22Rv1 (cell line): ENCODE results near the gene ADGRD1.

Experiments
- H3K27ac ChIP-seq: fragments of 450-650 bp; 2 replicates; pipeline ENCODE4 v1.5.1; 2017
- ZFX ChIP-seq: fragments of 450-650 bp; IDR thresholded peaks from 2 replicates; pipeline ENCODE4 v1.6.1; 2017; ENCODE audit warnings: antibody characterized with exemption, borderline replicate concordance
- TF ChIP-seq, protein P1 (sequence below): fragments of 450-650 bp; IDR thresholded peaks from 2 replicates; pipeline ENCODE4 v1.5.1; 2017; ENCODE audit warnings: mild to moderate bottlenecking

The ADGRD1 gene

DNA sequence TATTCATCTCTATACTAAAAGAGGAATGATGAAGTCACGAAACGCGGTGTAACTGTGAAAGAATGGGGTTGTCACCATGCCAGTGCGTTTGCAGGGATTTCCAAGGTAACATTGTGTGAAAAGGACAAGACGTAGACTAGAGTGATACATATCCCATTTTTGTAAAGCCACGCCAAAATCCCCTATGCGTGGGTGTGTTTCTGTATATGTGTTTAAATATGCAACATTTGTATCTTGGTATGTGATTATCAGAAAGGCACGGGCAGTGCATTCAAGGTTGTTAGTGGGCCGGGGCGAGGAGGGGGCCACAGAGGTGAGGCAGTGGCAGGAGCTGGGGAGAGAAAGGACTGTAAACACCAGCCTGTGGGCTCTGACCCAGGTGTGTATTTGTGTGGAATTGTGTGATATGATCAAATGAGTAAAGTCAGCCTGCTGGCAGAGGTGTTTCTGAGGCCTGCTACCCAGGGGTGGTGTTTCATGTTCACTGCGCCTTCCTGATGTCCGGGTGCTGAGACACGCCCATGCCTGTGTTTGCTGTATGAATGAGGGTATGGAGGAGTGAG is 137.8 kb downstream of the ADGRD1 start:
- no peak overlapping the region for H3K27ac ChIP-seq
- TF ChIP-seq, protein P1, sequence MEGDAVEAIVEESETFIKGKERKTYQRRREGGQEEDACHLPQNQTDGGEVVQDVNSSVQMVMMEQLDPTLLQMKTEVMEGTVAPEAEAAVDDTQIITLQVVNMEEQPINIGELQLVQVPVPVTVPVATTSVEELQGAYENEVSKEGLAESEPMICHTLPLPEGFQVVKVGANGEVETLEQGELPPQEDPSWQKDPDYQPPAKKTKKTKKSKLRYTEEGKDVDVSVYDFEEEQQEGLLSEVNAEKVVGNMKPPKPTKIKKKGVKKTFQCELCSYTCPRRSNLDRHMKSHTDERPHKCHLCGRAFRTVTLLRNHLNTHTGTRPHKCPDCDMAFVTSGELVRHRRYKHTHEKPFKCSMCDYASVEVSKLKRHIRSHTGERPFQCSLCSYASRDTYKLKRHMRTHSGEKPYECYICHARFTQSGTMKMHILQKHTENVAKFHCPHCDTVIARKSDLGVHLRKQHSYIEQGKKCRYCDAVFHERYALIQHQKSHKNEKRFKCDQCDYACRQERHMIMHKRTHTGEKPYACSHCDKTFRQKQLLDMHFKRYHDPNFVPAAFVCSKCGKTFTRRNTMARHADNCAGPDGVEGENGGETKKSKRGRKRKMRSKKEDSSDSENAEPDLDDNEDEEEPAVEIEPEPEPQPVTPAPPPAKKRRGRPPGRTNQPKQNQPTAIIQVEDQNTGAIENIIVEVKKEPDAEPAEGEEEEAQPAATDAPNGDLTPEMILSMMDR, result no peak
- TF ChIP-seq ZFX, result no peak

DNA sequence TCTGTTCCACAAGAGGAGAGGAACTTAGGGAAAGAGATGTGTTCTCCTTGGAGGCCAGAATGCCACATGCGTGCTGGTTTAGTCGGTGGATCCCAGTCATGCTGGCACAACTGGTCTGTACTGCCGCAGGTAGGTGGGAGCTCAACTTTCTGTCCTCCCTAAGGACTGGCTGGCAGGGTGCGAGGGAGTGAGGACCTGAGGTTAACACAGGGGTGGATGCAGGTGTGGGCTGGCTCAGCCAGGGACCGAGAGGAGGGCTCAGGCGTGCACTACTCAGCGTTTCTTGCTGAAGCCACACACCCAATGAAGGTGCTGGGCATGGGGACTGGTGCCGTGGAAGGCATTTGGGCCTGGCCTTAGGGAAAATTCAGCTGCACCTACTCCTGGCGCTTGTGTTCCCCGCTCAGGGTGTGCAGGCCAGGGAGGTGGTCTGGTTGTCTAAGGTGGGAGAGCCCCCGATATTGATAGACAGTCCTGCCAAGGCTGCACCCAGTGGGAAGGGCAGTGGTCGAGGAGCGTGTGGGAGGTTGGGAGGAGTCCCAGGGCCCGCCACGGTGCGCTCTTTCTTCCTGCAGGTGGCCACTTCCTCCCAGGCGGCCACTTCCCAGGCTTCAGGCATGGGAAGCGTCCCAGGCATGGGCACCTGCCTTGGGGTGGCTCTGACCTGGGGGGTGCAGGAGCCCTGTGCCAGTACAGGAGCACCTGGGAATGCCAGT is 138.4 kb downstream of the ADGRD1 start:
- no peak overlapping the region for H3K27ac ChIP-seq

DNA sequence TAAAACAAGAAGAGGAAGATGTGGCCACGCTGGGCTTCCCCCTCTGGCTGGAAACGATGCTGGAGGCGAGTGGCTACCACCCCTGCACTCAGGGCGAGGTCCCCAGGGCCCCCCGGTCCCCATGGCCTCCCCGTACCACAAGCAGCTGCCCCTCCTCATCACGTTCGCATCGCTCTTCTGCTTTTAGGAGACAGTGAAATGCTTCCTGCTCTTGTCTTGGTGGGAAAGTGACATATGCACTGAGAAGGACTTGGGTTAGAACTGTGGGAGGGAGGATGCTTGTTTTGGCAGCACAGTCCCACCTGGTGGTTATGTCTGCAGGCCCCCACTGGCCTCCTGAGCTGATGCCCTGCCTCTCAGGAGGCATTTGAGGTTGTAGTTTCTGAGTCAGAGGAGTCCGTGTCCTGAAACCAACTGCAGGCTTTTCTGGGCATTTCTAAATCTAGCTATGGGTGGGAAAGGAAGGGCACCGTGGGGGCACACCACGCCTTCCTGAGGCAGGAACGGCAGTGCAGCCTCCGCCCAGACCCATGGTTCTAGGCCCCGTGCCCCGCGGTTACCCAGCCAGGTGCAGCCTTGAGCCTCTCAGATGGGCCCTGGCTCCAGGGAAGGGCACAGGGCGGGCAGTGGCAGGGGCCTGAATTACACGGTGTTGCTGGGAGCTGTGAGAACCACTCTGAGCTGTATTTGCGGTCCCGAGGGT is 139.3 kb downstream of the ADGRD1 start:
- TF ChIP-seq, protein P1, result no peak
- no peak for TF ChIP-seq ZFX
- no peak overlapping the region for H3K27ac ChIP-seq

More for the DNA sequence above, 138.4 kb downstream of the ADGRD1 start:
- TF ChIP-seq, protein P1, result no peak
- TF ChIP-seq ZFX, result no peak

DNA sequence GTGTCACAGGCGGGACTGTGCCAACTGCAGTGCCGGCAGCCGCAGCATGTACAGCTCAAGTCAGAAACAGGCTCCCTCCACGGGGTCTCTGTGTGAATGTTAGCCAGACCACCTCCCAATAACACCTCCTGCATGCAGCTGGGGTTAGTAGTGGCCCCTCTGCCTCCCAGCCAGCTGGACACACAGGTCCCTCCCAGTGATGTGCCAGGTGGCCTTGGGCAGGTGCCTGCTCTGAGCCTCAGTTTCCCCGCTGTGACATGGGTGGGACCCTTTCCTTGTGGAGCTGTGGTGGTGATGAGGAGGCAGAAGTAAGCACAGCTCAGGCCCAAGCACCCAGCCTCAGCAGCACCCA is 139.9 kb downstream of the ADGRD1 start:
- TF ChIP-seq, protein P1, result no peak
- no peak for TF ChIP-seq ZFX
- no peak overlapping the region for H3K27ac ChIP-seq

DNA sequence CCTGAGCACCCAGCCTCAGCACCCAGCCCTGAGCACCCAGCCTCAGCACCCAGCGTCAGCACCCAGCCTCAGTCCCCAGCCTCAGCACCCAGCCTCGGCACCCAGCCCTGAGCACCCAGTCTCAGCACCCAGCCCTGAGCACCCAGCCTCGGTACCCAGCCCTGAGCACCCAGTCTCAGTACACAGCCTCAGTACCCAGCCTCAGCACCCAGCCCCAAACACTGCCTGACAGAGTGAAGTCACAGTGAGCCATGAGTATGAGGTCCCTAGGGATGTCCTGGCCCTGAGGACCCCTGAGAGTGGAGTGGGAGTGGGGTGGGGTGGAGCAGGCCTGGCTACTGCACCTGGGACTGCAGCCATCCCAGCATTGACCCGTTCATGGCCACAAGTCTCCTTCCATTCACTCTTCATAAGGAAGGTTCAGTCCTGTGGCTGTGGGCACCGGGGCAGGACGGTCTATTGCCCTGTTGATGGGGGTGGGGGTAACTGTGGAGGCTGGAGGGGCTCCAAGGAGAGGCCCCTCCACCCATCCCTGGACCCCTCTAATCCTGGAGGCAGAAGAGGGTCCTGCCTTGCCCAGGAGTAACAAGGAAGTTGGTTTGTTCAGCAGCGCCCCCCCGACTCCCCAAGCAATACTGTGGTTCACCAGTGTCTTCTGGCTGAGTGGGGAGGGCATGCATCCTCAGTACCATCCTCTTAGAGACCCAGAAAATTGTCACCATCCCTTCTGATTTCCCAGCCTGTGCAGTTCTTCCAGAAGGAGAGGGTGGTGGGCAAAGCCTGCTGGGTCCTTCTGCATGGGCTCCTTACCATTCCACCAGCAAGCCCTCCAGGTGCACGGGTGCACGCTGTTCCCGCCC is 140.5 kb downstream of the ADGRD1 start:
- no peak for TF ChIP-seq ZFX
- TF ChIP-seq, protein P1, result no peak
- H3K27ac ChIP-seq, result no peak overlapping the region

DNA sequence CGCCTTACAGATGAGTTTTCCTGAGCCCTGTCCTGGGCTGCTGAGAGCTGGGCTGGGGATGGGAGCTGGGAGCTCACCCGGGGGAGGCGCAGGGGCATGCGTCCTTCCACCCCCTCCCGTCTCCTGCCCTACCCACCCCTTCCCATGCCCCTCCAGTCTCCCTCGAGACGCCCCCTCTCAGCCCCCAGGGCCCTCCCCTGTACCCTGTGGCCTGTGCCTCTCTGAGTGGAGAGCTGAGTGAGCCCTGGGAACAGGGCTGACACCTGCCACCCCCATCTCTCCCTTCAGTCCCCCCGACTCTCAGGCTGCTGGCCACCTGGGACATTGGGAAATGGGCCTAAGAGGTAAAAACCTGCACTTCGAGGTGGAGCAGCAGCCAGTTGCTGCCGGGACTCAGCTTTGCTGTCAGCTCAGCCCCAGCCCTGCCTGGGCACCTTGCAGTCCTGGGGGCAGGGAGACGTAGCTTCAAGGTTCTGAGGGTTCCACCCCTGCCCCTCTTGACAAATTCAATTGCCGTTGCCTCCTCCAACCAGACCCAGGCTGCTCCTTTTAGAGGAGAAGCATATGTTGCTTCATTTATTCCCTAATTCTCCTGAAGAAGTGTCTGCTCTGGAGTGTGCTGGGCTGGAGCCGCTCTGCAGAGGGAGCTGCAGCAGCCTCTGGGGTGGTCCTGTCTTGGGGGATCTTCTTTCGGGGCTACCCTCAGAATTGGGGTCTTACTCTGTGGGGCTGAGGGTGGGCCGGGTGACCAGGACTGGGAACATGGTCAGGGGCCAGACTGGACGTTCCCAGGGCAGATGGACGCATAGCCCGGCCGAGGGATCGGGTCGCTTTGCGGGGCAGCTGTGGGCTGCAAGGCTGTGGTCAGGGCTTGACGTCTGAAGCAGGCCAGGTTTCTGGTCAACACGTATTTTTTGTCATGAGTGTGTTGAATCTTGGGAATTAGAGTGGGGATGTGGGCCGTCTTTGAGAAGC is 141.4 kb downstream of the ADGRD1 start:
- H3K27ac ChIP-seq, result no peak overlapping the region
- TF ChIP-seq, protein P1, result no peak
- TF ChIP-seq ZFX, result no peak
